ENCODE results near the gene RPS27.
"Not testable (repeated sequence)": the region's sequence is repeated elsewhere in the genome, so short reads cannot be mapped to it uniquely, and the experiment has no call there.

The RPS27 gene

DNA sequence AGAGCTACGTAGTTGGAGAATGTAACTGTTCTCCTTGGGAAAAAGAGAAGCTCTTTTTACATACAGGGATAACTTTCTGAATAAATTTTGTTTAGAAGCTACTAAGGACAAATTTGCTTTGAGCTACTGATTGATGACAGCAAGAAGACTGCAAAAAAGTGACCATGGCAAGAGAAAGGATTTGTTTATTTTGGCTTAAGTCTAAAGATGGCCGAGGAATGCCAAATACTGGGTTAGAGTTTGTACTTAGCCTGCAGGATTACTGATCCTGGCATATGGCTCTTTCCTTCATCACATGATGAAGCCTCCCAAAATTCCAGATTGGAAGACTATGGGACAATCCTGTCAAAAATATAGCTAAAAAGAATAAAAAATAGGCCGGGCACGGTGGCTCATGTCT, 28.7 kb downstream of the RPS27 start:
- TF ChIP-seq ZNF274 (IDR thresholded peaks at IDR 0.05; ENCODE audit: low read depth, low read length) (no peak), SUZ12 (IDR thresholded peaks at IDR 0.05; ENCODE audit: extremely low read depth, insufficient read depth, insufficient read length) (no peak), YY1 (IDR thresholded peaks at IDR 0.05; ENCODE audit: insufficient read depth, insufficient read length) (no peak)

DNA sequence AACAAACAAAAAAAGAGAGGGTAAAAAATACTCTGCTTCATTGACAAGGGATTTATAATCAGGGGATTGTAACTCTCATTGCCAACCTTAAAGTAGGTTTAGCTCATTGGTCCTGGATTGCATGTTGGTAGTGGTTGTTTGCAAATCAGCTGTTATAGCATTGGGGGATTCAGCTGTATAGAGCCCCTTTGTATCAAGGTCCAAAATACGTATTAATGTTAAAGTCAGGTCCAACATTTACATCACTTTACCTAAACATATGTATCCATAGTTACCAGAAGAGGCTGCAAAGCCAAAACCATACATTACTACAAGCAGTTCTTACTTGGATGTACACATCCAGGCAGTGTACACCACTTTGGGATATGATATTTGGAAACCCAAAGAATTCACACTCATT, 29.4 kb downstream of the RPS27 start:
- H3K9ac ChIP-seq (ENCODE audit: insufficient read length, low read depth), result no peak overlapping the region
- H3K27me3 ChIP-seq (ENCODE audit: insufficient read depth, insufficient read length), result no peaks in the 10 kb centered on the region
- no peaks in the 10 kb centered on the region for H3K9me3 ChIP-seq (ENCODE audit: insufficient read depth, low read length)
- no peak overlapping the region for H3K4me3 ChIP-seq (ENCODE audit: insufficient read length, low read depth)
- H3K36me3 ChIP-seq (ENCODE audit: insufficient read depth, insufficient read length, low read length), result no peaks in the 10 kb centered on the region
- DNase-seq (ENCODE audit: low read depth, low spot score), result no peak
- H3K4me1 ChIP-seq (ENCODE audit: insufficient read depth, insufficient read length), result no peaks in the 10 kb centered on the region
- no peak for TF ChIP-seq ZNF274 (IDR thresholded peaks at IDR 0.05; ENCODE audit: low read depth, low read length)
- no peak for TF ChIP-seq SUZ12 (IDR thresholded peaks at IDR 0.05; ENCODE audit: extremely low read depth, insufficient read depth, insufficient read length)
- no peak for TF ChIP-seq YY1 (IDR thresholded peaks at IDR 0.05; ENCODE audit: insufficient read depth, insufficient read length)

More for the DNA sequence above, 28.7 kb downstream of the RPS27 start:
- Histone ChIP-seq H3K4me3 (ENCODE audit: insufficient read length, low read depth) (no peak overlapping the region), H3K9me3 (ENCODE audit: insufficient read depth, low read length) (no peaks in the 10 kb centered on the region), H3K27me3 (ENCODE audit: insufficient read depth, insufficient read length) (no peaks in the 10 kb centered on the region), H3K36me3 (ENCODE audit: insufficient read depth, insufficient read length, low read length) (no peaks in the 10 kb centered on the region), H3K9ac (ENCODE audit: insufficient read length, low read depth) (no peak overlapping the region), H3K4me1 (ENCODE audit: insufficient read depth, insufficient read length) (no peaks in the 10 kb centered on the region)
- DNase-seq (ENCODE audit: low read depth, low spot score), result no peak

DNA sequence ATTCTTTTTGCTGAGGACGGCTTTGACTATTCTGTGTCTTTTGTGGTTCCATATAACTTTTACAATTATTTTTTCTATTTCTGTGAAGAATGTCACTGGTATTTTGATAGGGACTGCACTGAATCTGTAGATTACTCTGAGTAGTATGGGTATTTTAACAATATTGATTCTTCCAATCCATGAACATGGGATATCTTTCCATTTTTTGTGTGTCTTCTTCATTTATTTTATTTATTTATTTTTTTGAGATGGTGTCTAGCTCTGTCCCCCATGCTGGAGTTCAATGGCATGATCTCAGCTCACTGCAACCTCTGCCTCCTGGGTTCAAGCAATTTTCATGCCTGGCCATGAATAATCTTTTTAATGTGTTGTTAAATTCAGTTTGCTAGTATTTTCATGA, 43.1 kb downstream of the RPS27 start:
- not testable (repeated sequence) for DNase-seq (ENCODE audit: low read depth, low spot score); H3K36me3 ChIP-seq (ENCODE audit: insufficient read depth, insufficient read length, low read length); H3K4me1 ChIP-seq (ENCODE audit: insufficient read depth, insufficient read length); H3K27me3 ChIP-seq (ENCODE audit: insufficient read depth, insufficient read length); H3K4me3 ChIP-seq (ENCODE audit: insufficient read length, low read depth); H3K9me3 ChIP-seq (ENCODE audit: insufficient read depth, low read length); H3K9ac ChIP-seq (ENCODE audit: insufficient read length, low read depth)

All from NT2/D1 (cell line).